ENCODE data around the gene AVEN. TPM values are rescaled to one million over a fixed set of nuclear protein-coding genes. Genes with fewer than 3 reads are reported as not detected.

Gene AVEN
- polyA plus RNA-seq, 2 of the 4 experiments (the other 2 are of a cell fraction), result 23.8 to 27.2 TPM

- no peak for TF ChIP-seq GATA3 (IDR thresholded peaks at IDR 0.05; ENCODE audit: borderline replicate concordance)
- no peak for TF ChIP-seq RNF2 (IDR thresholded peaks at IDR 0.05; ENCODE audit: borderline replicate concordance, low read depth)
- no peak for TF ChIP-seq EP300 (IDR thresholded peaks at IDR 0.05)
- no peak for TF ChIP-seq CHD4 (IDR thresholded peaks at IDR 0.05; ENCODE audit: borderline replicate concordance)
Measured at GRCh38 chr15:34084086-34084485, 45.1 kb upstream of the AVEN start (continued).

GRCh38 chr15:34079904-34080303 lies 40.9 kb upstream of the AVEN start:
- TF ChIP-seq SREBF2 (IDR thresholded peaks at IDR 0.05) (no peak), RFX5 (IDR thresholded peaks at IDR 0.05) (no peak)
- ChIA-PET POLR2A (no interaction called here), CTCF (interaction anchor here (2.0 to 2.5 kb wide), 2 partner anchors 17 to 30 kb away, joined by 6 to 7 read pairs; no protein-coding TSS in a partner anchor)
- no peak overlapping the region for H3K4me2 ChIP-seq
- no peak overlapping the region for H3K27ac ChIP-seq
- H3K9me3 ChIP-seq, result no peaks in the 10 kb centered on the region
- no peak overlapping the region for H3K4me3 ChIP-seq
- no peak for DNase-seq (ENCODE audit: low read depth in 1 of 2, low spot score in 1 of 2)
- no peaks in the 10 kb centered on the region for H3K4me1 ChIP-seq
- no peak for FAIRE-seq
- ATAC-seq, result no peak
- WGBS (ENCODE audit: missing lambda C conversion rate), result over 99% methylated on average over 4 of the region's 4 CpGs

GRCh38 chr15:34078900-34079299 lies 39.9 kb upstream of the AVEN start:
- TF ChIP-seq BCL3 (IDR thresholded peaks at IDR 0.05), result no peak
- no peak for TF ChIP-seq FOXS1 (CRISPR knock-in tag; IDR thresholded peaks at IDR 0.05)
- TF ChIP-seq REST (IDR thresholded peaks at IDR 0.05), result no peak
- TF ChIP-seq JUN (IDR thresholded peaks at IDR 0.05), result no peak
- TF ChIP-seq TP53 (CRISPR knock-in tag; IDR thresholded peaks at IDR 0.05), result no peak
- TF ChIP-seq HMGXB4 (CRISPR knock-in tag; IDR thresholded peaks at IDR 0.05; ENCODE audit: borderline replicate concordance), result no peak
- TF ChIP-seq MAZ (IDR thresholded peaks at IDR 0.05; ENCODE audit: borderline replicate concordance, low read depth, low read length), result no peak
- TF ChIP-seq KDM5A (IDR thresholded peaks at IDR 0.05), result no peak
- TF ChIP-seq SREBF2 (IDR thresholded peaks at IDR 0.05), result no peak
- TF ChIP-seq CHD4 (IDR thresholded peaks at IDR 0.05; ENCODE audit: borderline replicate concordance), result no peak
- TF ChIP-seq RFX5 (IDR thresholded peaks at IDR 0.05), result no peak
- Histone ChIP-seq H3K9me3 (no peaks in the 10 kb centered on the region), H3K4me2 (no peak overlapping the region), H3K4me3 (no peak overlapping the region), H3K27ac (no peak overlapping the region), H3K4me1 (no peaks in the 10 kb centered on the region)
- CTCF ChIA-PET, result interaction anchor here (1.0 to 2.5 kb wide), 4 partner anchors 10 to 31 kb away, joined by 3 to 7 read pairs (median 6); no protein-coding TSS in a partner anchor
- ATAC-seq, result no peak
- no peak for DNase-seq (ENCODE audit: low read depth in 1 of 2, low spot score in 1 of 2)
- POLR2A ChIA-PET, result no interaction called here
- 52% methylated on average over 3 of the region's 3 CpGs for WGBS (ENCODE audit: missing lambda C conversion rate)
- FAIRE-seq, result no peak

GRCh38 chr15:34076785-34077184 lies 37.8 kb upstream of the AVEN start:
- POLR2A ChIA-PET, result no interaction called here

More at GRCh38 chr15:34076785-34077184, 37.8 kb upstream of the AVEN start:
- TF ChIP-seq CHD2 (IDR thresholded peaks at IDR 0.05; ENCODE audit: low read length, partially characterized antibody) (no peak), RNF2 (IDR thresholded peaks at IDR 0.05; ENCODE audit: borderline replicate concordance, low read depth) (no peak), GATA3 (IDR thresholded peaks at IDR 0.05; ENCODE audit: borderline replicate concordance) (no peak), SMC3 (IDR thresholded peaks at IDR 0.05) (no peak), RCOR1 (IDR thresholded peaks at IDR 0.05; ENCODE audit: low read depth, low read length) (no peak), ZSCAN20 (CRISPR knock-in tag; IDR thresholded peaks at IDR 0.05) (no peak), ESRRA (IDR thresholded peaks at IDR 0.05; ENCODE audit: borderline replicate concordance, low read length) (no peak), JUN (IDR thresholded peaks at IDR 0.05) (no peak), RFX5 (IDR thresholded peaks at IDR 0.05) (no peak), HDAC2 (IDR thresholded peaks at IDR 0.05) (no peak), HEYL (CRISPR knock-in tag; IDR thresholded peaks at IDR 0.05) (no peak)
- WGBS (ENCODE audit: missing lambda C conversion rate), result 81% methylated on average over 4 of the region's 4 CpGs
- Histone ChIP-seq H3K27ac (no peak overlapping the region), H3K4me1 (no peaks in the 10 kb centered on the region), H3K9me3 (no peaks in the 10 kb centered on the region), H3K4me2 (no peak overlapping the region), H3K4me3 (no peak overlapping the region)
- FAIRE-seq (no peak), ATAC-seq (no peak), DNase-seq (ENCODE audit: low read depth in 1 of 2, low spot score in 1 of 2) (no peak)
- CTCF ChIA-PET, result interaction anchor here (0.6 to 2.6 kb wide), 5 partner anchors 14 to 291 kb away, joined by 3 to 6 read pairs (median 4); partner anchors contain the start of genes KATNBL1 and LPCAT4

All from A549 (cell line).